ENCODE measurements around the gene ACAP3. TPM values are rescaled to one million over a fixed set of nuclear protein-coding genes. Genes with fewer than 3 reads are reported as not detected.
"Not testable (repeated sequence)": the region's sequence is repeated elsewhere in the genome, so short reads cannot be mapped to it uniquely, and the experiment has no call there.

The ACAP3 gene
- polyA plus RNA-seq, 1 donor: 44.6 TPM

- no peak for DNase-seq (ENCODE audit: low read depth)
These were observed 23.6 kb upstream of the ACAP3 start, which contains the start of gene TAS1R3 for GRCh38 chr1:1331068-1331965. Gene TAS1R3, plus strand, starts transcription at chr1:1331280. Its CDS starts 66 bp downstream, at chr1:1331346.

GRCh38 chr1:1330366-1331067 is 22.8 kb upstream of the ACAP3 start:
- no peak for DNase-seq (ENCODE audit: low read depth)

- DNase-seq (ENCODE audit: low read depth): no peak
These were observed 21.8 kb upstream of the ACAP3 start for GRCh38 chr1:1329304-1330210.

- no peak for DNase-seq (ENCODE audit: low read depth)
These were observed 20.5 kb upstream of the ACAP3 start for GRCh38 chr1:1328254-1328653.

GRCh38 chr1:1327291-1327690 is 19.6 kb upstream of the ACAP3 start:
- no peak for DNase-seq (ENCODE audit: low read depth)

GRCh38 chr1:1326075-1326605 is 18.4 kb upstream of the ACAP3 start:
- no peak for DNase-seq (ENCODE audit: low read depth)

- DNase-seq (ENCODE audit: low read depth): no peak
These were observed 17.8 kb upstream of the ACAP3 start for GRCh38 chr1:1325288-1326074.

GRCh38 chr1:1324524-1325287 is 17.0 kb upstream of the ACAP3 start, which contains the start of the genes CPTP and INTS11:
Gene CPTP, plus strand, starts transcription at chr1:1324802. Its CDS starts 2,109 bp downstream, at chr1:1326911.
Gene INTS11, minus strand, starts transcription at chr1:1324660. Its CDS starts 52 bp downstream, at chr1:1324608.
- DNase-seq (ENCODE audit: low read depth): peak; percentile 64

GRCh38 chr1:1324084-1324523 is 16.4 kb upstream of the ACAP3 start:
- DNase-seq (ENCODE audit: low read depth): no peak

- no peak for DNase-seq (ENCODE audit: low read depth)
These were observed 15.2 kb upstream of the ACAP3 start for GRCh38 chr1:1322952-1323351.

GRCh38 chr1:1322418-1322817 is 14.7 kb upstream of the ACAP3 start:
- no peak for DNase-seq (ENCODE audit: low read depth)

GRCh38 chr1:1321477-1321876 is 13.7 kb upstream of the ACAP3 start:
- DNase-seq (ENCODE audit: low read depth): no peak

GRCh38 chr1:1320666-1321448 is 13.1 kb upstream of the ACAP3 start:
- no peak for DNase-seq (ENCODE audit: low read depth)

GRCh38 chr1:1319646-1319941 is 11.9 kb upstream of the ACAP3 start:
- no peak for DNase-seq (ENCODE audit: low read depth)

- DNase-seq (ENCODE audit: low read depth): no peak
These were observed 11.3 kb upstream of the ACAP3 start for GRCh38 chr1:1318777-1319645.

GRCh38 chr1:1318131-1318652 is 10.5 kb upstream of the ACAP3 start:
- no peak for DNase-seq (ENCODE audit: low read depth)

GRCh38 chr1:1317420-1317819 is 9.7 kb upstream of the ACAP3 start:
- no peak for DNase-seq (ENCODE audit: low read depth)

- DNase-seq (ENCODE audit: low read depth): not testable (repeated sequence)
These were observed 8.5 kb upstream of the ACAP3 start for GRCh38 chr1:1316199-1316598.

Data from forelimb muscle (tissue), 1 donor.